Measurements from ENCODE around the gene CCDC124.
A peak's percentile ranks its signal among the peaks of the same experiment; 100 is the strongest.
"Not testable (repeated sequence)": the region's sequence is repeated elsewhere in the genome, so short reads cannot be mapped to it uniquely, and the experiment has no call there.

CCDC124 gene

DNA sequence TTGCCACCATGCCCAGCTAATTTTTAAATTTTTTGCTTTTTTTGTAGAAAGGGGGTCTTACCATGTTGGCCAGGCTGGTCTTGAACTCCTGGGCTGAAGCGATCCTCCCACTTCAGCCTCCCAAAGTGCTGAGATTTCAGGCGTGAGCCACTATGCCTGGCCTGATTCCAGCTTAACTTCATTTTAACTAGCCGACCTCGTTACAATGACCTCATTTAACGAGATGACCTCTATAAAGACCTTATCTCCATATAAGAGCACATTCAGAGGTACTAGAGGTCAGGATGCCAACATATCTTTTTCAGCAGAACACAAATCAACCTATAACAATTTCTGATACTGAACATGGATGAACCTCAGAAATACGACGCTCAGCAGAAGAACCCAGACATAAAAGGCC lies 44.7 kb downstream of the CCDC124 start:
- no peak overlapping the region for H3K4me3 ChIP-seq (ENCODE audit: low read length)
- DNase-seq (ENCODE audit: low read depth) = no peak
- TF ChIP-seq, protein P1, sequence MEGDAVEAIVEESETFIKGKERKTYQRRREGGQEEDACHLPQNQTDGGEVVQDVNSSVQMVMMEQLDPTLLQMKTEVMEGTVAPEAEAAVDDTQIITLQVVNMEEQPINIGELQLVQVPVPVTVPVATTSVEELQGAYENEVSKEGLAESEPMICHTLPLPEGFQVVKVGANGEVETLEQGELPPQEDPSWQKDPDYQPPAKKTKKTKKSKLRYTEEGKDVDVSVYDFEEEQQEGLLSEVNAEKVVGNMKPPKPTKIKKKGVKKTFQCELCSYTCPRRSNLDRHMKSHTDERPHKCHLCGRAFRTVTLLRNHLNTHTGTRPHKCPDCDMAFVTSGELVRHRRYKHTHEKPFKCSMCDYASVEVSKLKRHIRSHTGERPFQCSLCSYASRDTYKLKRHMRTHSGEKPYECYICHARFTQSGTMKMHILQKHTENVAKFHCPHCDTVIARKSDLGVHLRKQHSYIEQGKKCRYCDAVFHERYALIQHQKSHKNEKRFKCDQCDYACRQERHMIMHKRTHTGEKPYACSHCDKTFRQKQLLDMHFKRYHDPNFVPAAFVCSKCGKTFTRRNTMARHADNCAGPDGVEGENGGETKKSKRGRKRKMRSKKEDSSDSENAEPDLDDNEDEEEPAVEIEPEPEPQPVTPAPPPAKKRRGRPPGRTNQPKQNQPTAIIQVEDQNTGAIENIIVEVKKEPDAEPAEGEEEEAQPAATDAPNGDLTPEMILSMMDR (conservative IDR thresholded peaks at IDR 0.05; ENCODE audit: low read depth, low read length) = no peak

- TF ChIP-seq, protein P1 (conservative IDR thresholded peaks at IDR 0.05; ENCODE audit: low read depth, low read length) = no peak
- no peak overlapping the region for H3K4me3 ChIP-seq (ENCODE audit: low read length)
- no peak for DNase-seq (ENCODE audit: low read depth)
Measured at GRCh38 chr19:17981611-17982010, 48.8 kb downstream of the CCDC124 start.

DNA sequence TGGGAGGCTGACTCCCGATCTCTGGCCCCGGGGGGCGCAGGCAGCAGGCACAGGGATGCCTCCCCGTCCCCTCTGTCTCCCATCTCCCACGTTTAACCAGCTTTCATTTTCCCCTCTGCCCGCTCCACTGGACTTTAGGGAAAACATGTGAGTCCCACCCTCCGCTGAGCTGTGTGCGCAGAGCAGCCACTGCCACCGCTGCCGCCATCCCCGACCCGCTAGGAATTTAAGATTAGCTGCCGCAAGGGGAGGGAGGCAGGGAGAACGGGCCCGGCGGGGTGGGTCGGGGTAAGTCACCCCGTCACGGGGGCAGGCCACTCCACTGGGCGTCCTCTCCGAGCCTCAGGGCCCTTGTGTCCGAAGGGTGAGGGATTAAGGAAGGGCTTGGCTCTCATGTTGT lies 49.6 kb downstream of the CCDC124 start:
- H3K4me3 ChIP-seq (ENCODE audit: low read length) = peak overlapping the region; percentile 15
- TF ChIP-seq, protein P1 (conservative IDR thresholded peaks at IDR 0.05; ENCODE audit: low read depth, low read length) = no peak
- peak; percentile 23 for DNase-seq (ENCODE audit: low read depth)

GRCh38 chr19:17985037-17985818 lies 52.4 kb downstream of the CCDC124 start:
- H3K4me3 ChIP-seq (ENCODE audit: low read length) = no peak overlapping the region
- TF ChIP-seq, protein P1 (conservative IDR thresholded peaks at IDR 0.05; ENCODE audit: low read depth, low read length) = no peak
- no peak for DNase-seq (ENCODE audit: low read depth)

DNA sequence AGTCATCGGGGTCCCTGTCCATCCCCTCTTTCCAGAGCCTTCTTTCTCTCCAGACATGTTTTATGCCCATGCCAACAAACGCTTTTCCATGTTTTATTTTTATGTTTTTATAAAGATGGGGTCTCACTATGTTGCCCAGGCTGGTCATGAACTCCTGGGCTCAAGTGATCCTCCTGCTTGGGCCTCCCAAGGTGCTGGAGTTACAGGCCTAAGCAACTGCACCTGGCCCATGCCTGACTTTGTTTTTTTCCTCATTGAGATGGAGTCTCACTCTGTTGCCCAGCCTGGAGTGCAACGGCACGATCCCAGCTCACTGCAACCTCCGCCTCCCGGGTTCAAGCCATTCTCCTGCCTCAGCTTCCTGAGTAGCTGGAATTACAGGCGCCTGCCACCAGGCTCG lies 53.8 kb downstream of the CCDC124 start:
- DNase-seq (ENCODE audit: low read depth); H3K4me3 ChIP-seq (ENCODE audit: low read length): not testable (repeated sequence)

GRCh38 chr19:17988161-17988560 lies 55.3 kb downstream of the CCDC124 start:
- H3K4me3 ChIP-seq (ENCODE audit: low read length) = no peak overlapping the region
- DNase-seq (ENCODE audit: low read depth) = no peak
- TF ChIP-seq, protein P1 (conservative IDR thresholded peaks at IDR 0.05; ENCODE audit: low read depth, low read length) = no peak

DNA sequence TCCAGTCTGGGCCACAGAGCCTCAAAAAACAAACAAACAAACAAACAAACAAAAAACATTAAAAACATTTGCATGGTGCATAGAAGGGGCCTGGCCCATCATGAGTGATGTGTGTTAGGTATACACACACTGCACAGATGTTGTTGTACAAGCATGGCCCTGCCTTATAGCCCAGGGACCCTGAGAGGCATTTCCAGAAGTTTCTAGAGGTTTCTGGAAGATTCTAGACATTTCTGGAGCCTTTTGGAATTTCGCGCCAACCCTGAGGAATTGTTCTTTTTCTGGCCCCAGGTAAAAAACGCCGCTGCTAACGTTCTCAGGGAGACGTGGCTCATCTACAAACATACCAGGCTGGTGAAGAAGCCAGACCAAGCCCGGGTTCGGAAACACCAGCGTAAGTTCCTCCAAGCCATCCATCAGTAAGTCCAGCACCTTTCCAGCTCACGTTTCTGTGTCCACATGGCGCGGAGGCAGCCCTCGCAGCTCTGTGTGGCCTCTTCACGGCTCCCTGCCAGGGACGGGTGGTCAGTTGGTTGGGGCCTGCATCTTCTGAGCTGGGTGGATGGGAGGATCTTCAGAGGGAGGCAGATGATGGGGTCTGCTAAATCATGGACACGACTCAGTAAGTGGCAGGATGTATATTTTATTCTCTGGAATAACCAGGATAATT lies 56.7 kb downstream of the CCDC124 start:
- H3K4me3 ChIP-seq (ENCODE audit: low read length) = no peak overlapping the region
- TF ChIP-seq, protein P1 (conservative IDR thresholded peaks at IDR 0.05; ENCODE audit: low read depth, low read length) = no peak
- DNase-seq (ENCODE audit: low read depth) = no peak

Measured in retinal pigment epithelial cell (primary cell).